ENCODE data around the gene MMEL1. TPM values are rescaled to one million over a fixed set of nuclear protein-coding genes. Genes with fewer than 3 reads are reported as not detected.

The MMEL1 gene
- polyA plus RNA-seq, 1 donor from 2014 or later, result 5.2 TPM

GRCh38 chr1:2591581-2592261, 41.1 kb downstream of the MMEL1 start:
- Histone ChIP-seq H3K79me2 (replicated peaks; ENCODE audit: insufficient read depth, low read length) (no peaks in the 10 kb centered on the region), H3K9ac (ENCODE audit: low read length) (no peak overlapping the region), H3K4me3 (ENCODE audit: low read length) (no peak overlapping the region), H3F3A (ENCODE audit: insufficient read depth, low read length, poor library complexity, severe bottlenecking) (no peaks in the 10 kb centered on the region), H3K27ac (ENCODE audit: low read length) (no peak overlapping the region), H3K27me3 (ENCODE audit: insufficient read depth, low read depth, low read length) (no peaks in the 10 kb centered on the region), H2AFZ (ENCODE audit: low read depth, low read length) (no peak overlapping the region), H4K20me1 (ENCODE audit: insufficient read depth) (no peaks in the 10 kb centered on the region), H3K9me3 (ENCODE audit: low read length) (no peaks in the 10 kb centered on the region), H3K4me2 (ENCODE audit: low read length) (no peak overlapping the region), H3K36me3 (ENCODE audit: insufficient read depth, low read length) (no peaks in the 10 kb centered on the region), H3K9me2 (ENCODE audit: insufficient read depth, low read length) (no peaks in the 10 kb centered on the region)
- no peak for TF ChIP-seq REST (IDR thresholded peaks at IDR 0.05; ENCODE audit: borderline replicate concordance)
- TF ChIP-seq RAD21 (conservative IDR thresholded peaks at IDR 0.05), result no peak
- TF ChIP-seq EZH2 (IDR thresholded peaks at IDR 0.05; ENCODE audit: borderline replicate concordance, insufficient read depth, low read length, poor library complexity, severe bottlenecking), result no peak
- TF ChIP-seq POLR2AphosphoS5 (IDR thresholded peaks at IDR 0.05), result no peak

- no peak overlapping the region for H3K9ac ChIP-seq (ENCODE audit: low read length)
- no peaks in the 10 kb centered on the region for H3K36me3 ChIP-seq (ENCODE audit: insufficient read depth, low read length)
- no peaks in the 10 kb centered on the region for H3K9me3 ChIP-seq (ENCODE audit: low read length)
- no peak overlapping the region for H3K4me2 ChIP-seq (ENCODE audit: low read length)
- H2AFZ ChIP-seq (ENCODE audit: low read depth, low read length), result no peak overlapping the region
- H3K27me3 ChIP-seq (ENCODE audit: insufficient read depth, low read depth, low read length), result no peaks in the 10 kb centered on the region
- no peak overlapping the region for H3K27ac ChIP-seq (ENCODE audit: low read length)
- no peaks in the 10 kb centered on the region for H3K9me2 ChIP-seq (ENCODE audit: insufficient read depth, low read length)
- no peaks in the 10 kb centered on the region for H4K20me1 ChIP-seq (ENCODE audit: insufficient read depth)
- no peaks in the 10 kb centered on the region for H3K79me2 ChIP-seq (replicated peaks; ENCODE audit: insufficient read depth, low read length)
- no peaks in the 10 kb centered on the region for H3F3A ChIP-seq (ENCODE audit: insufficient read depth, low read length, poor library complexity, severe bottlenecking)
- TF ChIP-seq MXI1 (conservative IDR thresholded peaks at IDR 0.05; ENCODE audit: poor library complexity, severe bottlenecking), result no peak
- TF ChIP-seq POLR2AphosphoS5 (IDR thresholded peaks at IDR 0.05), result no peak
- no peak for TF ChIP-seq RAD21 (conservative IDR thresholded peaks at IDR 0.05)
- no peak for TF ChIP-seq REST (IDR thresholded peaks at IDR 0.05; ENCODE audit: borderline replicate concordance)
- TF ChIP-seq EP300 (conservative IDR thresholded peaks at IDR 0.05; ENCODE audit: poor library complexity, severe bottlenecking), result no peak
- no peak for TF ChIP-seq TAF1 (IDR thresholded peaks at IDR 0.05; ENCODE audit: low read depth)
- TF ChIP-seq SMC3 (conservative IDR thresholded peaks at IDR 0.05; ENCODE audit: poor library complexity), result no peak
- TF ChIP-seq EZH2 (IDR thresholded peaks at IDR 0.05; ENCODE audit: borderline replicate concordance, insufficient read depth, low read length, poor library complexity, severe bottlenecking), result no peak
- TF ChIP-seq CTCF (IDR thresholded peaks at IDR 0.05; ENCODE audit: poor library complexity, severe bottlenecking), result no peak
- no peak overlapping the region for H3K4me3 ChIP-seq (ENCODE audit: low read length)
Measured at GRCh38 chr1:2591233-2591580, 41.6 kb downstream of the MMEL1 start.
